Right atrium auricular region (tissue), 2 donors: ENCODE data around the gene CNFN. TPM values are rescaled to one million over a fixed set of nuclear protein-coding genes. Genes with fewer than 3 reads are reported as not detected.

Source experiments
- DNase-seq: peaks from one replicate; pipeline ENCODE4 v3.0.0-alpha.2; 2019; ENCODE audit warnings: low spot score
- H3K27ac ChIP-seq, 2 donors: fragments of 200-600 bp; sonication (generic); 1 replicate in 1 of 2; 2 replicates in 1 of 2; pipeline ENCODE4 v1.5.1; 2016 to 2019
- H3K27me3 ChIP-seq, 2 donors: fragments of 200-600 bp; sonication (generic); one replicate each; pipeline versions ENCODE4 v1.5.1 to v1.6.0; 2017 to 2019
- H3K36me3 ChIP-seq: fragments of 200-600 bp; sonication (generic); one replicate; pipeline ENCODE4 v1.5.1; 2016
- H3K4me1 ChIP-seq, 2 donors: fragments of 200-600 bp; sonication (generic); one replicate each; pipeline versions ENCODE4 v1.5.1 to v1.6.0; 2017 to 2019
- H3K4me3 ChIP-seq, 2 donors: fragments of 200-600 bp; sonication (generic); 1 replicate in 1 of 2; 2 replicates in 1 of 2; pipeline ENCODE4 v1.5.1; 2017 to 2019; ENCODE audit warnings: mild to moderate bottlenecking in 1 of 2, moderate library complexity in 1 of 2
- H3K9me3 ChIP-seq, 2 donors: fragments of 200-600 bp; sonication (generic); one replicate each; pipeline ENCODE4 v1.5.1; 2019
- total RNA-seq, 2 donors: library from RNA; depleted of rRNA; stranded (reverse); fragments of >200 nt; gene quantifications; one replicate each; pipeline ENCODE4 v1.1.0, GENCODE V29; 2016
- TF ChIP-seq, protein P1 (sequence below), 2 donors: fragments of 200-600 bp; sonication (generic); IDR thresholded peaks; one replicate each; pipeline ENCODE4 v1.5.1; 2019; ENCODE audit warnings: antibody characterized with exemption in 2 of 2

Gene CNFN
- total RNA-seq, 2 donors from 2014 or later = 1.1 TPM; not detected in 1

DNA sequence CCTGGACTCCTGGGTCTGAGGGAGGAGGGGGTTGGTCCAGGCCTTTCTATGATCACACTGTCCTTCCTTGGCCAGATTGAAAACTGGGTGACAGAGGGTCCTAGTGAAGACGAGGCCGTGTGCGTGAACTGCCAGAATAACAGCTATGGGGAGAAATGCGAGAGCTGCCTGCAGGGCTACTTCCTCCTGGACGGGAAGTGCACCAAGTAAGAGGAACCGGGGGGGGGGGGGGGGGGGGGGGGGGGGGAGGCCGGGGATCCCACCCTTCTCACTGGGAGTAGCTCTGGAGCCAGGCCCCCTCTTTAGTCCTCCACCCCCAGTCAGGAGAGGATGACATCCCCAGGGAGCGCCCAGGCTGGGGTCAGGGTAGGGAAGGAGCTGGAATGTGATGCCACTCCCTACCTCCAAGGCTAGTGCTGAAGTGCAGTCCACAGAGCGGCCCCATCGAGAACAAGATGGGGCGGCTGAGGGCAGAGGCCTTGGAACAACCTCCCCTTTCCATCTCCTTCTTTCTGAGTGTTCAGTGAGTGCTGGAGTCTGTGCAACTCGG, 19.4 kb downstream of the CNFN start:
- H3K9me3 ChIP-seq = no peaks in the 10 kb centered on the region
- no peaks in the 10 kb centered on the region for H3K27me3 ChIP-seq
- H3K27ac ChIP-seq = no peak overlapping the region
- no peak overlapping the region for H3K4me3 ChIP-seq
- H3K36me3 ChIP-seq = peaks cover 7% of the 10 kb centered on the region
- H3K4me1 ChIP-seq = peaks cover 0 to 14% of the 10 kb centered on the region in 2 donors
- TF ChIP-seq, protein P1, sequence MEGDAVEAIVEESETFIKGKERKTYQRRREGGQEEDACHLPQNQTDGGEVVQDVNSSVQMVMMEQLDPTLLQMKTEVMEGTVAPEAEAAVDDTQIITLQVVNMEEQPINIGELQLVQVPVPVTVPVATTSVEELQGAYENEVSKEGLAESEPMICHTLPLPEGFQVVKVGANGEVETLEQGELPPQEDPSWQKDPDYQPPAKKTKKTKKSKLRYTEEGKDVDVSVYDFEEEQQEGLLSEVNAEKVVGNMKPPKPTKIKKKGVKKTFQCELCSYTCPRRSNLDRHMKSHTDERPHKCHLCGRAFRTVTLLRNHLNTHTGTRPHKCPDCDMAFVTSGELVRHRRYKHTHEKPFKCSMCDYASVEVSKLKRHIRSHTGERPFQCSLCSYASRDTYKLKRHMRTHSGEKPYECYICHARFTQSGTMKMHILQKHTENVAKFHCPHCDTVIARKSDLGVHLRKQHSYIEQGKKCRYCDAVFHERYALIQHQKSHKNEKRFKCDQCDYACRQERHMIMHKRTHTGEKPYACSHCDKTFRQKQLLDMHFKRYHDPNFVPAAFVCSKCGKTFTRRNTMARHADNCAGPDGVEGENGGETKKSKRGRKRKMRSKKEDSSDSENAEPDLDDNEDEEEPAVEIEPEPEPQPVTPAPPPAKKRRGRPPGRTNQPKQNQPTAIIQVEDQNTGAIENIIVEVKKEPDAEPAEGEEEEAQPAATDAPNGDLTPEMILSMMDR (IDR thresholded peaks at IDR 0.05) = no peak
- no peak for DNase-seq

DNA sequence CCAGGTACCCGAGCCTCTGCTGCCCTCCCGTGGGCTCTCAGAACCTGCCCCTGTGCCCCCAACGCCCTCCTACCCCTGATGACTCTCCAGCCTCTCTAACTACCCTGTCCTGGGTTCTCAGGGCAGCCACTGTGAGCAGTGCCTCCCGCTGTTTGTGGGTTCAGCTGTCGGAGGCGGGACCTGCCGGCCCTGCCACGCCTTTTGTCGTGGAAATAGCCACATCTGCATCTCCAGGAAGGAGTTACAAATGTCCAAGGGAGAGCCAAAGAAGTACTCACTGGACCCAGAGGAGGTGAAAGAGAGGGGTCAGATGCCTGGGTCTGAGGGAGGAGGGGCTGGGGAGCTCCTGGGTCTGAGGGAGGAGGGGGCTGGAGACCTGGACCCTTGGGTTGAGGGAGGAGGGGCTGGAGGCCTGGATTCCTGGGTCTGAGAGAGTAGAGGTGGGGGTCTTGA, 20.0 kb downstream of the CNFN start:
- TF ChIP-seq, protein P1 (IDR thresholded peaks at IDR 0.05) = no peak
- H3K27me3 ChIP-seq = no peaks in the 10 kb centered on the region
- no peak overlapping the region for H3K4me3 ChIP-seq
- peaks cover 0 to 20% of the 10 kb centered on the region in 2 donors for H3K4me1 ChIP-seq
- H3K9me3 ChIP-seq = no peaks in the 10 kb centered on the region
- DNase-seq = no peak
- no peak overlapping the region for H3K27ac ChIP-seq
- H3K36me3 ChIP-seq = peaks cover 6% of the 10 kb centered on the region

DNA sequence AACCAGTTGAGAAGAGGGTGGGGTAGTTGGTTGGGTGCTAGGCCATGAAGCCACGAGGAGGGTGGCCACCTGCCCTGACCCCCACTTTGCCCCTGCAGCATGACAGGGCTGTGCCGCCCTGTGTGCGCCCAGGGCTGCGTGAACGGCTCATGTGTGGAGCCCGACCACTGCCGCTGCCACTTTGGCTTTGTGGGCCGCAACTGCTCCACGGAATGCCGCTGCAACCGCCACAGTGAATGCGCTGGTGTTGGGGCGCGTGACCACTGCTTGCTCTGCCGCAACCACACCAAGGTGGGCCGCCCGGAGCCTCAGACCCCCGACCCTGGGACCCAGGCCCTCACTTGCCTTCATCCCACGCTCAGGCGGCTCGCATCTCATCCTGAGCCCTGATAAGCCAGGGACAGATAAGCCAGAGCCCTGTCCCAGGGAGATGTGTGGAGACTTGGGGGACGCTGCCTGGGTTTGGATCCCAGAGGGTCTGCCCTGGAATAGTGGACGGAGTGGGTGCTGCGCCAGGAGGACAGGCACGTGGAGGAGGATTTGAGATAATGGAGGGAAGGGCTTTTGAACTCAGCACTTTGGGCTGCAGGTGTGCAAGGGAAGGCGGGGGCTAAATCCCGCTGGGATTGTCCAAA, 20.5 kb downstream of the CNFN start:
- H3K36me3 ChIP-seq = peaks cover under 1% of the 10 kb centered on the region

DNA sequence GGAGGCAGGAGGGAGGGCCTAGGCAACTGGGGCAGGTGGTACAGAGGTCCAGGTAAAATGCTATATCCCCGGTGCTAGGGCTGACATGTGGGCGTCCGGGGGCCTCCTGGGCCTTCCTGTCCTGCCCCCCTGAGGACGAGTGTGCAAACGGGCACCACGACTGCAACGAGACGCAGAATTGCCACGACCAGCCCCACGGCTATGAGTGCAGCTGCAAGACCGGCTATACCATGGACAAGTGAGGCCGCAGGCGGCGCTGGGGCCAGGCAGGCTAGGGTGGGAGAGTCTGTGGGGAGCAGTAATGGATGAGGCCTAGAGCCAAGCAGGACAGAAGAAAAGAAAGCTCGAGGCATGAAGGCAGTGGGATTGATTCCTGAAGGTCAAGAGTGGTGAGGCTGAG, 21.3 kb downstream of the CNFN start:
- Histone ChIP-seq H3K4me3 (no peak overlapping the region), H3K9me3 (no peaks in the 10 kb centered on the region), H3K4me1 (peaks cover 3 to 26% of the 10 kb centered on the region in 2 donors), H3K27me3 (no peaks in the 10 kb centered on the region), H3K36me3 (peaks cover 5% of the 10 kb centered on the region), H3K27ac (no peak overlapping the region)
- TF ChIP-seq, protein P1 (IDR thresholded peaks at IDR 0.05) = no peak
- DNase-seq = no peak

More for the DNA sequence above, 20.5 kb downstream of the CNFN start:
- Histone ChIP-seq H3K27me3 (no peaks in the 10 kb centered on the region), H3K9me3 (no peaks in the 10 kb centered on the region), H3K4me1 (peaks cover 3 to 25% of the 10 kb centered on the region in 2 donors), H3K4me3 (no peak overlapping the region), H3K27ac (no peak overlapping the region)
- DNase-seq = no peak
- TF ChIP-seq, protein P1 (IDR thresholded peaks at IDR 0.05) = no peak

DNA sequence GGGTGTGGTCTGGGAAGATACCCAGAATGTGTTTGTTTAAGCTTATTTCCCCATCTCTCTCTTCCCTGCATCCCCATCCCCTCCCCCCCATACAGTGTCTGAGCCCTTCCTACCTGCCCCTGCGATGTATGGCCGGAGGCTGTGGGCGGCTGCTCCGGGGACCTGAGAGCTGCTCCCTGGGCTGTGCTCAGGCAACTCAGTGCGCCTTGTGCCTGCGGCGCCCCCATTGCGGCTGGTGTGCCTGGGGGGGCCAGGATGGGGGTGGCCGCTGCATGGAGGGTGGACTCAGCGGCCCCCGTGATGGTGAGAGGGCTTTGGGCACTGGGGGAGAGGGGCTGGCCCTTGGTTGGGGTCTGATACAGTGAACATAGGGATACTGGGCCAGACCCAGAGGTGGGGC, 21.7 kb downstream of the CNFN start:
- Histone ChIP-seq H3K9me3 (no peaks in the 10 kb centered on the region), H3K4me1 (peaks cover 3 to 26% of the 10 kb centered on the region in 2 donors), H3K4me3 (no peak overlapping the region), H3K27me3 (no peaks in the 10 kb centered on the region), H3K36me3 (peaks cover 9% of the 10 kb centered on the region), H3K27ac (no peak overlapping the region)
- TF ChIP-seq, protein P1 (IDR thresholded peaks at IDR 0.05) = no peak
- DNase-seq = no peak
